BJ (cell line): ENCODE measurements around the gene CAMK4. TPM values are rescaled to one million over a fixed set of nuclear protein-coding genes. Genes with fewer than 3 reads are reported as not detected.
"Not testable (repeated sequence)": the region's sequence is repeated elsewhere in the genome, so short reads cannot be mapped to it uniquely, and the experiment has no call there.

Experiments used
- CTCF ChIA-PET: fragments of 350-600 bp; formaldehyde crosslinking; extraction: SDS; loops from one replicate; lab custom pipeline; 2021; ENCODE audit warnings: antibody characterized with exemption, inconsistent platforms; lab: Yijun Ruan, JAX
- POLR2A ChIA-PET: fragments of 300-600 bp; sonication (Branson Sonifier 250); formaldehyde crosslinking; extraction: SDS; loops from one replicate; lab custom pipeline; 2021; ENCODE audit warnings: antibody characterized with exemption; lab: Charles Lee
- DNase-seq: peaks from one replicate; pipeline ENCODE4 v3.0.0-alpha.2; 2011; ENCODE audit warnings: low read depth
- H3K27me3 ChIP-seq: 2 replicates; pipeline ENCODE4 v1.6.0; 2011; ENCODE audit warnings: low read length; ENCODE audit not compliant: control insufficient read depth, insufficient read depth
- H3K36me3 ChIP-seq: 2 replicates; pipeline ENCODE4 v1.5.1; 2011; ENCODE audit warnings: low read length; ENCODE audit not compliant: control insufficient read depth, insufficient read depth
- H3K4me3 ChIP-seq: 2 replicates; pipeline ENCODE4 v1.5.1; 2011; ENCODE audit warnings: low read depth, mild to moderate bottlenecking, control low read depth, low read length
- CTCF ChIP-seq: IDR thresholded peaks from 2 replicates; pipeline ENCODE4 v1.5.1; 2011; ENCODE audit warnings: low read depth, mild to moderate bottlenecking, control low read depth, inconsistent platforms, low read length, moderate library complexity; ENCODE audit not compliant: insufficient read depth
- polyA plus RNA-seq: library from polyadenylated mRNA; depleted of rRNA; stranded (reverse); fragments of >200 nt; gene quantifications from 2 replicates; pipeline ENCODE4 v1.2.3, GENCODE V29; 2011

CAMK4 gene
- polyA plus RNA-seq, 1 experiment: 0.78 TPM

DNA sequence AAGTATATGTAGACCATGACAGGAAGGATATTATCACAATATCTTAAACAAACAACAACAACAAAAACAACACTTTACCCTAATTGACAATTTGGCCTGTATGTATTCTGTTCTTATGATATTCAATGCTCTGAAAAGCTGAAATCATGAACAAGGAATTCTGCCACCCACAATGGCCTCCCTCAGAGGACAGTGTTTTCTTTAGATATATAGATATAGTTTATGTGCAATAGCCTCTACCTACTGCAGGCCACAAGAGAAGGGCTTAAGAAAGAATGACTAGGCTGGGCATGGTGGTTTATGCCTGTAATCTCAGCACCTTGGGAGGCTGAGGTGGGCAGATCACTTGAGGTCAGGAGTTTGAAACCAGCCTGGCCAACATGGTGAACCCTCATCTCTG is 183.4 kb downstream of the CAMK4 start:
- no peak overlapping the region for H3K4me3 ChIP-seq
- TF ChIP-seq CTCF: no peak
- no peaks in the 10 kb centered on the region for H3K36me3 ChIP-seq
- ChIA-PET CTCF (interaction anchor here (0.7 kb wide), 1 partner anchor 779 kb away, joined by 3 read pairs; no protein-coding TSS in a partner anchor), POLR2A (no interaction called here)
- no peak for DNase-seq
- no peaks in the 10 kb centered on the region for H3K27me3 ChIP-seq

DNA sequence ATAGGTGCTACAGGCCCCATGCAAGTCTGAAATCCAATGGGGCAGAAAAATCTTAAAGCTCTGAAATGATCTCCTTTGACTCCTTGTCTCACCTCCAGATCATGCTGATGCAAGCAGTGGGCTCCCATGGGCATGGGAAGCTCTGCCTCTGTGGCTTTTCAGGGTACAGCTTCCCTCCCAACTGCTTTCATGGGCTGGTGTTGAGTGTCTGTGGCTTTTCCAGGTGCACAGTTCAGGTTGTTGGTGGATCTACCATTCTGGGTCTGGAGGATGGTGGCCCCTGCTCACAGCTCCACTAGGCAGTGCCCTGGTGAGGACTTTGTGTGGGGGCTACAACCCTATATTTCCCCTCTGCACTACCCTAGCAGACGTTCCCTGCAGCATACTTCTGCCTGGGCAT is 184.6 kb downstream of the CAMK4 start:
- no peak for DNase-seq
- no peaks in the 10 kb centered on the region for H3K27me3 ChIP-seq
- H3K36me3 ChIP-seq: no peaks in the 10 kb centered on the region
- ChIA-PET POLR2A (no interaction called here), CTCF (no interaction called here)
- no peak overlapping the region for H3K4me3 ChIP-seq
- no peak for TF ChIP-seq CTCF

GRCh38 chr5:111409266-111409665 is 185.1 kb downstream of the CAMK4 start:
- CTCF ChIA-PET, DNase-seq, POLR2A ChIA-PET, H3K4me3 ChIP-seq, H3K27me3 ChIP-seq, H3K36me3 ChIP-seq: not testable (repeated sequence)

GRCh38 chr5:111410067-111410466 is 185.9 kb downstream of the CAMK4 start:
- CTCF ChIA-PET, H3K4me3 ChIP-seq, DNase-seq, POLR2A ChIA-PET, H3K36me3 ChIP-seq, H3K27me3 ChIP-seq: not testable (repeated sequence)

DNA sequence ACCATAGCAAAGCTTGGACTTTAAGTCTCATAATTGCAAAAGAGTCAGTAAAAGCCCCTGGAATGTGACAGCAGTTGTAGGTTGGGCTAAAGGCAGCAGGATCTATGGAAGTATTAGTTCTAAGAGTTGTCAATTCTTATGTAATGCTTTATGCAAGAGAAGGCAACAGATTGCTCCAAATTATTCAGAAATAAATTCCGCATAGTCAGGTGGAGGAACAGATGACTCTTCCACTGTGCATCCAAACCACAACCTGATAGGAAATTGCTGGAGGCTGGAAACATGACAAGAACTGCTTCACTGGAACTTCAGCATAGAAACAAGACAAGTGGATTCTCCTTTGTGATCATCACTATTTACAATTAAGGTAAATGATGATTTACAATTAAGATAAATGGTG is 187.1 kb downstream of the CAMK4 start:
- no peak for DNase-seq
- Histone ChIP-seq H3K36me3 (no peaks in the 10 kb centered on the region), H3K27me3 (no peaks in the 10 kb centered on the region), H3K4me3 (no peak overlapping the region)
- no peak for TF ChIP-seq CTCF
- ChIA-PET POLR2A (no interaction called here), CTCF (no interaction called here)

DNA sequence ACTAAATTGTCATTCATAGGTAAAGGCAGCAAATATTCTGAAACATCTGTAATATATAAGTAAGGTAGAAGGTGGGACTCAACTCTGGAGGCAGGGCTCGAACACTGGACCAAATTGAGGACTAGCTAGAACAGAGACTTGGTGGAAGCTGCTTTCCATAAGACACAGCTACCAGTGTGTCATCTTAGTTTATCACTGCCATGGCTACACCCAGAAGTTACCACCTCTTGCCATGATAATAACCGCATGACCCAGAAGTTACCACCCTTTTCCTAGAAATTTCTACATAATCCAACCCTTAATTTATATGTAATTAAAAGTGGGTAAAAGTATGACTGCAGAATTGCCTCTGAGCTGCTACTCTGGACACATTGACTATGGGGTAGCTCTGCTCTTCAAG is 188.4 kb downstream of the CAMK4 start:
- DNase-seq: no peak
- no peak overlapping the region for H3K4me3 ChIP-seq
- POLR2A ChIA-PET: no interaction called here
- TF ChIP-seq CTCF: no peak
- no peaks in the 10 kb centered on the region for H3K36me3 ChIP-seq
- no peaks in the 10 kb centered on the region for H3K27me3 ChIP-seq
- CTCF ChIA-PET: no interaction called here
